ENCODE measurements around the gene TSPAN2.

The TSPAN2 gene

GRCh38 chr1:115088115-115088778, 1.1 kb downstream of the TSPAN2 start:
- Histone ChIP-seq H3K36me3 (ENCODE audit: control insufficient read depth, insufficient read depth, low read length) (no peaks in the 10 kb centered on the region), H2BK120ac (ENCODE audit: low read depth, low read length) (no peak overlapping the region), H3K9ac (ENCODE audit: low read length) (no peak overlapping the region), H3K27ac (ENCODE audit: low read depth, low read length) (no peak overlapping the region), H2AK5ac (ENCODE audit: low read length) (no peak overlapping the region), H2BK15ac (replicated peaks; ENCODE audit: low read depth) (no peak overlapping the region), H3K79me2 (ENCODE audit: control insufficient read depth, insufficient read depth, low read length) (no peaks in the 10 kb centered on the region), H3K4me1 (ENCODE audit: control insufficient read depth, low read depth, low read length) (no peaks in the 10 kb centered on the region), H4K8ac (ENCODE audit: low read depth, low read length) (no peak overlapping the region), H2BK5ac (ENCODE audit: low read length) (no peak overlapping the region), H3K27me3 (ENCODE audit: insufficient read depth, low read length, poor library complexity) (no peaks in the 10 kb centered on the region), H3K18ac (ENCODE audit: low read length) (no peak overlapping the region), H3K4me3 (ENCODE audit: low read length) (no peak overlapping the region), H4K5ac (ENCODE audit: low read length) (no peak overlapping the region), H3K4me2 (ENCODE audit: low read length) (no peak overlapping the region), H3K23ac (ENCODE audit: low read length) (no peak overlapping the region), H3K56ac (ENCODE audit: low read length) (no peak overlapping the region), H3K79me1 (ENCODE audit: low read length) (no peaks in the 10 kb centered on the region), H3K4ac (ENCODE audit: low read depth, low read length) (no peak overlapping the region)
- DNase-seq = peak; percentile 42
- WGBS (ENCODE audit: extremely low coverage, insufficient coverage, low lambda C conversion rate) = no CpG with 5 or more reads among the region's 5 CpGs

- Histone ChIP-seq H2BK120ac (ENCODE audit: low read depth, low read length) (no peak overlapping the region), H3K27ac (ENCODE audit: low read depth, low read length) (no peak overlapping the region), H3K79me1 (ENCODE audit: low read length) (no peaks in the 10 kb centered on the region), H3K4me2 (ENCODE audit: low read length) (no peak overlapping the region), H3K4me3 (ENCODE audit: low read length) (no peak overlapping the region), H4K8ac (ENCODE audit: low read depth, low read length) (no peak overlapping the region), H3K9ac (ENCODE audit: low read length) (no peak overlapping the region), H2BK5ac (ENCODE audit: low read length) (no peak overlapping the region), H3K79me2 (ENCODE audit: control insufficient read depth, insufficient read depth, low read length) (no peaks in the 10 kb centered on the region), H3K23ac (ENCODE audit: low read length) (no peak overlapping the region), H3K56ac (ENCODE audit: low read length) (no peak overlapping the region), H3K4ac (ENCODE audit: low read depth, low read length) (no peak overlapping the region), H3K36me3 (ENCODE audit: control insufficient read depth, insufficient read depth, low read length) (no peaks in the 10 kb centered on the region), H3K18ac (ENCODE audit: low read length) (no peak overlapping the region), H3K27me3 (ENCODE audit: insufficient read depth, low read length, poor library complexity) (no peaks in the 10 kb centered on the region), H3K4me1 (ENCODE audit: control insufficient read depth, low read depth, low read length) (no peaks in the 10 kb centered on the region), H2BK15ac (replicated peaks; ENCODE audit: low read depth) (no peak overlapping the region), H4K5ac (ENCODE audit: low read length) (no peak overlapping the region), H2AK5ac (ENCODE audit: low read length) (no peak overlapping the region)
- WGBS (ENCODE audit: extremely low coverage, insufficient coverage, low lambda C conversion rate) = no CpG with 5 or more reads among the region's 9 CpGs
- DNase-seq = no peak
Measured at GRCh38 chr1:115086176-115086830, 3.0 kb downstream of the TSPAN2 start.

- H3K9ac ChIP-seq (ENCODE audit: low read length) = no peak overlapping the region
- no peak overlapping the region for H2AK5ac ChIP-seq (ENCODE audit: low read length)
- no peak overlapping the region for H4K5ac ChIP-seq (ENCODE audit: low read length)
- no peak overlapping the region for H3K4me3 ChIP-seq (ENCODE audit: low read length)
- no peaks in the 10 kb centered on the region for H3K4me1 ChIP-seq (ENCODE audit: control insufficient read depth, low read depth, low read length)
- no peak overlapping the region for H2BK15ac ChIP-seq (replicated peaks; ENCODE audit: low read depth)
- no CpG with 5 or more reads among the region's 9 CpGs for WGBS (ENCODE audit: extremely low coverage, insufficient coverage, low lambda C conversion rate)
- H3K23ac ChIP-seq (ENCODE audit: low read length) = no peak overlapping the region
- H2BK120ac ChIP-seq (ENCODE audit: low read depth, low read length) = no peak overlapping the region
- H4K8ac ChIP-seq (ENCODE audit: low read depth, low read length) = no peak overlapping the region
- no peak for DNase-seq
- H3K27ac ChIP-seq (ENCODE audit: low read depth, low read length) = no peak overlapping the region
- no peak overlapping the region for H2BK5ac ChIP-seq (ENCODE audit: low read length)
- no peak overlapping the region for H3K56ac ChIP-seq (ENCODE audit: low read length)
- no peaks in the 10 kb centered on the region for H3K79me2 ChIP-seq (ENCODE audit: control insufficient read depth, insufficient read depth, low read length)
- H3K36me3 ChIP-seq (ENCODE audit: control insufficient read depth, insufficient read depth, low read length) = no peaks in the 10 kb centered on the region
- no peaks in the 10 kb centered on the region for H3K79me1 ChIP-seq (ENCODE audit: low read length)
- H3K4me2 ChIP-seq (ENCODE audit: low read length) = no peak overlapping the region
- H3K4ac ChIP-seq (ENCODE audit: low read depth, low read length) = no peak overlapping the region
- no peak overlapping the region for H3K18ac ChIP-seq (ENCODE audit: low read length)
- no peaks in the 10 kb centered on the region for H3K27me3 ChIP-seq (ENCODE audit: insufficient read depth, low read length, poor library complexity)
Measured at GRCh38 chr1:115084902-115085511, 4.3 kb downstream of the TSPAN2 start.

GRCh38 chr1:115082949-115083348, 6.4 kb downstream of the TSPAN2 start:
- H3K4me1 ChIP-seq (ENCODE audit: control insufficient read depth, low read depth, low read length) = no peaks in the 10 kb centered on the region
- no peak overlapping the region for H3K56ac ChIP-seq (ENCODE audit: low read length)
- no CpG with 5 or more reads among the region's 6 CpGs for WGBS (ENCODE audit: extremely low coverage, insufficient coverage, low lambda C conversion rate)
- no peak overlapping the region for H2BK5ac ChIP-seq (ENCODE audit: low read length)
- H3K4me3 ChIP-seq (ENCODE audit: low read length) = no peak overlapping the region
- H4K8ac ChIP-seq (ENCODE audit: low read depth, low read length) = no peak overlapping the region
- no peak overlapping the region for H3K4me2 ChIP-seq (ENCODE audit: low read length)
- H3K27ac ChIP-seq (ENCODE audit: low read depth, low read length) = no peak overlapping the region
- H3K27me3 ChIP-seq (ENCODE audit: insufficient read depth, low read length, poor library complexity) = no peaks in the 10 kb centered on the region
- H2BK120ac ChIP-seq (ENCODE audit: low read depth, low read length) = no peak overlapping the region
- no peak overlapping the region for H3K4ac ChIP-seq (ENCODE audit: low read depth, low read length)
- no peaks in the 10 kb centered on the region for H3K79me2 ChIP-seq (ENCODE audit: control insufficient read depth, insufficient read depth, low read length)
- H2BK15ac ChIP-seq (replicated peaks; ENCODE audit: low read depth) = no peak overlapping the region
- H3K23ac ChIP-seq (ENCODE audit: low read length) = no peak overlapping the region
- H2AK5ac ChIP-seq (ENCODE audit: low read length) = no peak overlapping the region
- no peaks in the 10 kb centered on the region for H3K36me3 ChIP-seq (ENCODE audit: control insufficient read depth, insufficient read depth, low read length)
- no peak overlapping the region for H3K18ac ChIP-seq (ENCODE audit: low read length)
- no peak for DNase-seq
- no peaks in the 10 kb centered on the region for H3K79me1 ChIP-seq (ENCODE audit: low read length)
- H4K5ac ChIP-seq (ENCODE audit: low read length) = no peak overlapping the region
- no peak overlapping the region for H3K9ac ChIP-seq (ENCODE audit: low read length)

GRCh38 chr1:115078708-115079107, 10.6 kb downstream of the TSPAN2 start:
- WGBS (ENCODE audit: extremely low coverage, insufficient coverage, low lambda C conversion rate) = no CpG with 5 or more reads among the region's 4 CpGs
- DNase-seq = no peak
- Histone ChIP-seq H3K79me1 (ENCODE audit: low read length) (no peaks in the 10 kb centered on the region), H3K27me3 (ENCODE audit: insufficient read depth, low read length, poor library complexity) (no peaks in the 10 kb centered on the region), H2AK5ac (ENCODE audit: low read length) (no peak overlapping the region), H3K4me2 (ENCODE audit: low read length) (no peak overlapping the region), H3K4me1 (ENCODE audit: control insufficient read depth, low read depth, low read length) (no peaks in the 10 kb centered on the region), H2BK5ac (ENCODE audit: low read length) (no peak overlapping the region), H3K9ac (ENCODE audit: low read length) (no peak overlapping the region), H3K23ac (ENCODE audit: low read length) (no peak overlapping the region), H3K56ac (ENCODE audit: low read length) (no peak overlapping the region), H3K36me3 (ENCODE audit: control insufficient read depth, insufficient read depth, low read length) (no peaks in the 10 kb centered on the region), H3K79me2 (ENCODE audit: control insufficient read depth, insufficient read depth, low read length) (no peaks in the 10 kb centered on the region), H3K4ac (ENCODE audit: low read depth, low read length) (no peak overlapping the region), H4K8ac (ENCODE audit: low read depth, low read length) (no peak overlapping the region), H3K4me3 (ENCODE audit: low read length) (no peak overlapping the region), H2BK15ac (replicated peaks; ENCODE audit: low read depth) (no peak overlapping the region), H3K27ac (ENCODE audit: low read depth, low read length) (no peak overlapping the region), H4K5ac (ENCODE audit: low read length) (no peak overlapping the region), H2BK120ac (ENCODE audit: low read depth, low read length) (no peak overlapping the region), H3K18ac (ENCODE audit: low read length) (no peak overlapping the region)

All from mesendoderm (in vitro differentiated cells).